OCI-M2 (cell line): ENCODE measurements around the gene RAD51AP1.
"Not testable (repeated sequence)": the region's sequence is repeated elsewhere in the genome, so short reads cannot be mapped to it uniquely, and the experiment has no call there.

Experiments used
- DNase-seq: peaks from one replicate; lab custom pipeline; 2025; ENCODE audit not compliant: unreplicated experiment; lab: John Stamatoyannopoulos, UW

The RAD51AP1 gene, protein sequence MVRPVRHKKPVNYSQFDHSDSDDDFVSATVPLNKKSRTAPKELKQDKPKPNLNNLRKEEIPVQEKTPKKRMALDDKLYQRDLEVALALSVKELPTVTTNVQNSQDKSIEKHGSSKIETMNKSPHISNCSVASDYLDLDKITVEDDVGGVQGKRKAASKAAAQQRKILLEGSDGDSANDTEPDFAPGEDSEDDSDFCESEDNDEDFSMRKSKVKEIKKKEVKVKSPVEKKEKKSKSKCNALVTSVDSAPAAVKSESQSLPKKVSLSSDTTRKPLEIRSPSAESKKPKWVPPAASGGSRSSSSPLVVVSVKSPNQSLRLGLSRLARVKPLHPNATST

GRCh38 chr12:4538207-4539160 lies at the start of gene RAD51AP1:
Gene RAD51AP1, plus strand, starts transcription at chr12:4538890. Its CDS starts 50 bp downstream, at chr12:4538940.
- DNase-seq = peak; percentile 25

GRCh38 chr12:4489556-4489955 lies 49.1 kb upstream of the RAD51AP1 start:
- DNase-seq = no peak

DNA sequence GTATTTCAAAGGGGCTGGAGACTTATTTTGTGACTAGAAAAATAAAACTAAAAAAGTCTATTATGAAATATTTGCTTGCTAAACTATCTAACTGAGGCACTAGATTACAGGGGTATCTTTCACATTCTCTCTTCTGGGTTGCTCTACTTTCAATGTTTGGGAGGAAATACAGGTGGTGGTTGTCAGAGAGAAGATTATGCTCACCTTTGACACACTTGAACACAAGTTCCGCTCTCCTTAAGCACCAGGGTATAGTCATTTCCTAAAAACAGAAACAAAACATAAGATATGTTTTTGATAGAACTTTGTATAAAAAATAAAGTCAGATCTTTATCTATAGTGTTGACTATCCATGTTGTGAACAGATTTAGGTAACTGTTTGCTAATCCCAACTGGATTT lies 47.7 kb upstream of the RAD51AP1 start:
- DNase-seq = no peak

GRCh38 chr12:4496145-4496838 lies 42.4 kb upstream of the RAD51AP1 start:
- DNase-seq = no peak

- no peak for DNase-seq
These were observed 39.5 kb upstream of the RAD51AP1 start for GRCh38 chr12:4499186-4499585.

GRCh38 chr12:4505376-4505986 lies 33.2 kb upstream of the RAD51AP1 start:
- no peak for DNase-seq

DNA sequence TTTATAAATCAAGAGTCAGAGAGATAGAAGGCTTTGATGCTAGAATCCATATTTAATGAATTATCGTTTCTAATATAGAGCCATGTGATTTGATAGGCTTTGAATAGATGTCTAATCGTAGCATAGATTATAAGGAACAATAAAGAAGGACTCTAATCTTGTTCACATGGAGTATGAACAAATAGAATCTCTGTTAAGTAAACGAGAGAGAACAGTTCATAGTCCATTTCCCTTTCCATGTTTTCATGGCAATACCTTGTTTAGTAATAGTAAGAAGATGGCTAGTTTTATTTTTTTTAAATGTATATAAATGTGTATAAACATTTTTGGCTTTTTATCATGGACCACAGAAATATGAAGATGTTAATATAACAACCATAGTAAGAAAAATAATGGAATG lies 32.3 kb upstream of the RAD51AP1 start:
- no peak for DNase-seq

DNA sequence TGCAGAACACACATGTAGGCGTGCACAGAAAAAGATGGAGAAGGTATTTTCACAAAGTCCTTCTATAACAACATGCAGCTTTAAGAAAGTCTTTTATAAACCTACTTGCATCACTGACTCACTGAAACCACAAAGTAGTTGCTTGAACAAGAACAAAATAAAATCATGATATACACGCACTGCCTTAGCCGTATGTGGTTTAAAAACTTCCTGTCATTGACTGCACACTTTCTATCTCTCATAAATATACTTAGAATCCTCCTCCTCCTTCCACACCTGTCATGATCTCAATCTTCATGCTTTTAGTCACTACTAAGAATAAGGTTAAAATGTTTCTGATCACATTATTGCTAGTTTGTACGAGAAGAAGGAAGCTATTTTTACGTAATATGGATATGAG lies 31.8 kb upstream of the RAD51AP1 start:
- no peak for DNase-seq

DNA sequence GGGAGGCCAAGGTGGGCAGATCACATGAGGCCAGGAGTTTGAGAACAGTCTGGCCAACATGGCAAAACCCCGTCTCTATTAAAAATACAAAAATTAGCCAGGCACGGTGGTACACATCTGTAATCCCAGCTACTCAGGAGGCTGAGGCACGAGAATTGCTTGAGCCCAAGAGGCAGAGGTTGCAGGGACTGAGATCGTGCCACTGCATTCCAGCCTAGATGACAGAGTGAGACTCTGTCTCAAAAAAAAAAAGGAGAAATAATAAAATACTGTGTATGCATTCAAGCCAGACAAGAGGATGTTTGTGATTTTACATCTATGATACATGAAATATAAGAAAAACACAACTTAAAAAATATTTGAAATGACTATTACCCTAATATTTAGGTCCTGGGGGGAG lies 30.2 kb upstream of the RAD51AP1 start:
- DNase-seq = not testable (repeated sequence)

- DNase-seq = not testable (repeated sequence)
These were observed 29.4 kb upstream of the RAD51AP1 start for GRCh38 chr12:4509269-4509668.

- no peak for DNase-seq
These were observed 20.5 kb upstream of the RAD51AP1 start for GRCh38 chr12:4518106-4518728.

GRCh38 chr12:4523443-4523842 lies 15.2 kb upstream of the RAD51AP1 start:
- not testable (repeated sequence) for DNase-seq

- DNase-seq = no peak
These were observed 11.7 kb upstream of the RAD51AP1 start for GRCh38 chr12:4526923-4527546.

DNA sequence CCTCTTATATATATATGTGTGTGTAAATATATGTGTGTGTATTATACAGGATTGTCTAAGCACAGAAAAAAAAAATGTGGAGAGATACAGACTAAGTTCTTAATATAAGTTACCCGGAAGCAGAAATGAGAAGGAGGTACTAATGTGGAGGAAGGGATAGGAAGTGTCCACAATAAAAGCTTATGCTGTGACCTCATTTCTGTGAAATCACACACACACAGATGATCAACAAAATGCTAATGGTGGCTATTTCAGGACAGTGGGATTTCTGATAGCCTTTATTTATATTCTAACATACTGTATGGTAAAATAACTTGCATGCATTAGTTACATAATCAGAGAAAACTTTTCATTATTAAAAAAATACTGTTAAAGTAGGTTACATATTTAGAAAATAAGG lies 8.5 kb upstream of the RAD51AP1 start:
- DNase-seq = no peak

GRCh38 chr12:4530982-4531586 lies 7.6 kb upstream of the RAD51AP1 start:
- DNase-seq = no peak

GRCh38 chr12:4535092-4535491 lies 3.6 kb upstream of the RAD51AP1 start:
- DNase-seq = no peak

GRCh38 chr12:4535871-4536270 lies 2.8 kb upstream of the RAD51AP1 start:
- DNase-seq = no peak

- DNase-seq = no peak
These were observed 629 bp downstream of the RAD51AP1 start for GRCh38 chr12:4539167-4539870.

- no peak for DNase-seq
These were observed 1.5 kb downstream of the RAD51AP1 start for GRCh38 chr12:4540170-4540569.
